Sciatic nerve (tissue), 2 donors: ENCODE data around the gene LINC00237. TPM values are rescaled to one million over a fixed set of nuclear protein-coding genes. Genes with fewer than 3 reads are reported as not detected.
A peak's percentile ranks its signal among the peaks of the same experiment; 100 is the strongest.

Source experiments
- ATAC-seq: fragments of 200-7000 bp; cut with Tn5 transposase; one replicate; pipeline ENCODE4 v1.9.1; 2020; ENCODE audit warnings: mild to moderate bottlenecking, moderate library complexity
- DNase-seq: peaks from one replicate; pipeline ENCODE4 v3.0.0-alpha.2; 2020; ENCODE audit warnings: low spot score
- intact Hi-C: fragments of 100-400 bp; cut with DNase I; formaldehyde crosslinking; loops from one replicate; pipeline ENCODE4 v1.14.2; 2022
- total RNA-seq: library from RNA; stranded (reverse); fragmentation: NEBNext Ultra II Directional; extraction: Animal tissue kit (Norgen Biotek cat#: 25700); gene quantifications from one replicate; pipeline ENCODE4 v1.2.1, GENCODE V29; 2021
- donor health status: DM: no; HTN: no; CAD: no.
- donor health status: DM: no; HTN: no; CAD: no.

Gene LINC00237
- total RNA-seq, 1 donor from 2014 or later = not detected

- DNase-seq = no peak
- intact Hi-C loops = no loop called here
- no peak for ATAC-seq
Observed at GRCh38 chr20:21127201-21127981, 21.2 kb upstream of the LINC00237 start.

- DNase-seq (no peak), ATAC-seq (peak; percentile 2)
- intact Hi-C loops = no loop called here
Observed at GRCh38 chr20:21126581-21126870, 20.4 kb upstream of the LINC00237 start.

GRCh38 chr20:21125849-21126580, 19.9 kb upstream of the LINC00237 start, which contains the start of gene KIZ:
Gene KIZ, plus strand, starts transcription at chr20:21126082. Its CDS starts 34 bp downstream, at chr20:21126116.
- DNase-seq (peak; percentile 99), ATAC-seq (peak; percentile 99)
- intact Hi-C loops = no loop called here

- ATAC-seq (peak; percentile 58), DNase-seq (peak; percentile 63)
- intact Hi-C loops = no loop called here
Observed at GRCh38 chr20:21125072-21125848, 19.1 kb upstream of the LINC00237 start.

GRCh38 chr20:21124190-21124589, 18.0 kb upstream of the LINC00237 start:
- DNase-seq (no peak), ATAC-seq (no peak)
- intact Hi-C loops = no loop called here

GRCh38 chr20:21118782-21119181, 12.6 kb upstream of the LINC00237 start:
- intact Hi-C loops = no loop called here
- no peak for DNase-seq
- ATAC-seq = no peak

- ATAC-seq = no peak
- intact Hi-C loops = no loop called here
- no peak for DNase-seq
Observed at GRCh38 chr20:21118138-21118537, 12.0 kb upstream of the LINC00237 start.

GRCh38 chr20:21117521-21117920, 11.4 kb upstream of the LINC00237 start:
- intact Hi-C loops = no loop called here
- DNase-seq (no peak), ATAC-seq (no peak)

GRCh38 chr20:21114584-21114983, 8.4 kb upstream of the LINC00237 start:
- intact Hi-C loops = no loop called here
- ATAC-seq = no peak
- DNase-seq = no peak

GRCh38 chr20:21113697-21114096, 7.5 kb upstream of the LINC00237 start:
- no peak for DNase-seq
- intact Hi-C loops = no loop called here

GRCh38 chr20:21111416-21111815, 5.3 kb upstream of the LINC00237 start:
- intact Hi-C loops = no loop called here
- DNase-seq = no peak
- ATAC-seq = no peak

More at GRCh38 chr20:21113697-21114096, 7.5 kb upstream of the LINC00237 start:
- ATAC-seq = no peak

GRCh38 chr20:21110811-21111210, 4.7 kb upstream of the LINC00237 start:
- intact Hi-C loops = no loop called here

GRCh38 chr20:21109144-21109543, 3.0 kb upstream of the LINC00237 start:
- no peak for DNase-seq
- ATAC-seq = no peak
- intact Hi-C loops = no loop called here

More at GRCh38 chr20:21110811-21111210, 4.7 kb upstream of the LINC00237 start:
- ATAC-seq (no peak), DNase-seq (no peak)

GRCh38 chr20:21105429-21106170, 558 bp downstream of the LINC00237 start:
- DNase-seq (no peak), ATAC-seq (no peak)
- intact Hi-C loops = no loop called here

GRCh38 chr20:21104921-21105320, 1.2 kb downstream of the LINC00237 start:
- intact Hi-C loops = no loop called here
- ATAC-seq = no peak
- no peak for DNase-seq

GRCh38 chr20:21104466-21104761, 1.7 kb downstream of the LINC00237 start:
- DNase-seq (no peak), ATAC-seq (no peak)
- intact Hi-C loops = no loop called here

- DNase-seq = no peak
- intact Hi-C loops = no loop called here
- no peak for ATAC-seq
Observed at GRCh38 chr20:21103582-21104465, 2.3 kb downstream of the LINC00237 start.

- peak; percentile 52 for ATAC-seq
Observed at GRCh38 chr20:21102603-21103311, 3.4 kb downstream of the LINC00237 start.

More at GRCh38 chr20:21102603-21103311, 3.4 kb downstream of the LINC00237 start:
- DNase-seq = no peak
- intact Hi-C loops = no loop called here
